Measurements from ENCODE around the gene ERBB4.
A peak's percentile ranks its signal among the peaks of the same experiment; 100 is the strongest.

ERBB4 gene

DNA sequence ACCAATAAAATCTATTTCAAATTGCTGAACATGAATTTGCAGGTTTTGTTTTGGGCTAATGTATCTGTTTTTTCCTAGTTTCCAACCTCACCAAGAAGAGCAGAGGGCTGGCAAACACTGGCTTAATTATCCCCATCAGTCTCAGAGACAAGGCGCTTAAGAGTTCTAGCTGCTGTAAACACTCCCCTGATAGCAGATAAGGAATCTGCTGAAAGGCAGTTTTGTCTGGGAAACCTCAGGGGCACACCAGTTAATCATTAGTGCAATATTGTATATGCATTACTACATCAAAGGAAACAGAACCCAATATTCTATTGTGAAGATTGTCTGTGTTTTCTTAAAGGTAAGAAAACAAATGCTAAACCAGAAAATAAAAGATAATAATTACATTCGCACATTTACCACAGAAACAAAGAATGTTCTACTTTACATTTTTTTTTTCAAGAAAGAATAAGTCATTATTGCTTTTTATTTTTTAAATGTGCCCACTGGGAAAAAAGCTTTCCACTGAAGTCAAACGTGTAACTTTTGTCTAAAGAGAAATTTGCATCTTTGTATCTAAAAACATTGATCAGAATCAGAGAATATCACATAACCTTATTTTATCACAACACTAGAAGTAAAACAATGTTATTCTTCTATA is 179.1 kb downstream of the ERBB4 start:
- DNase-seq = no peak

DNA sequence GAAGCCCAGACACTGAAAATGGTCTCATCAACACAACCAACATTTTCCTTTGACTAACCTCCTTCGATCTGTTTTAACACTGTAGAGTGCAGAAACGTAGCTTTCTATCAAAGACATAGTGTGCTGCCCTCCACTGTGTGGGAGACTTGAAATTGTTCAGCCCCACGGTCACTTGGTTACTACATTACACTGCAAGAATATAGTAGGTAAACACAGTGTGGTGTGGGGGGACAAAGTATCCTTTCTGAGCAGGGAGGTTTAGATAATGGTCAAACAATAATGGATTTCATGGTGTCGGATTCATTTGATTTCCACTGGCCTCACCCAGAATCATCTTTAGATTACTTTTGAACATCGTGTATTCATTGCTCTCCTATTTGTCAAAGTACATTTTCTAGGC is 181.0 kb downstream of the ERBB4 start:
- DNase-seq = no peak

DNA sequence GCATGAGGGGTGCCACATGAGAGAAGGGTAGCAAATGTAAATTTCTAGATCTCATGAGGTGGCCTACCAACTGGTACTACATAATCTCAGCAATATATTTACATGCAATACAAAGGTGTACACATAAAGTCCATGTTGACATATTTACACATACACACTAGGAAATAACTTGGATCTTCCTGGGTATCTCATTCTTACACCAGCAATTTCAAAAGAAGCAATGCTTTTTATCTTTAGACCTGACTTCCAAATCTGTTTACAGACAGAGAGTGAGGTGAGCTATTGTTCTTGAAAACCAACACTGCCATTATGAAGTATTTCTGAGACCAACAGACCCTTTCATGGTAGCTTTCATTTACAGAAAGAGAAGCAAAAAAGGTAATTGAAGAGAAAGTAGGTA is 184.2 kb downstream of the ERBB4 start:
- DNase-seq = no peak

DNA sequence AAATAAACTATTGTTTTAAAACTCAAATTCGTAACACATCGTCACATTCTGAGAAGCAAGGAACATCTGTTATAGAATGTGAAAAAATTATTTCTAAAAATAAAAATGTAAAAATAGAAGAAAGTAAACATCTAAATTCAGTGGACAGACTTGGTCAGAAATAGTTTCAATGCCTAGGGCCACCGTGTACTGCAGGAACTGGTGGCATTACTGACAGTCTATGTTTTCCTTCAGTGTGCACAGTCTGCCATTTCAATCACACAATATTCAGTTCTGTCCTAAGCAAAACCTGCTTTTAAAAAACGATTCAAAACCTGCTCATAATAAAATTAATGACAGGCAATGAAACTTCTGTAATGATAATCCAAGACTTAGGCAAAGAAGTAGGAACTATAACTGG is 190.1 kb downstream of the ERBB4 start:
- no peak for DNase-seq

DNA sequence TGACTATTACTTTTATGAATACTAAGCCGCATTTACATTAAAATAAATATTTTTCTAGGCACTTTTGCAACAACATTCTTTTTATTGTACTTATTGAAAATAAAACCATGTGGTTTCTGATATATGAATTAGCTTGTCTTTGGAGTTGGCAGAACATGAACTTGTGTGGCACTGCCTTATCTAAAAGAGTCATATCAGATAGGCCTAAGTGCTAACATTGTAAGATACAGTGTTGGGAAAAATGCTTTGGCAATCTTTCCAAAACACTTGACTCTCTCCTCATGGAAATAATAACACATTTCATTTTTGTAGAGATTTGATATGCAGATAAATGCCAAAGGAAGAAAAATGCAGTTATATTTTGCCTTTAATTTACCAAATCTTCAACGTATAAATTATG is 191.7 kb downstream of the ERBB4 start:
- DNase-seq = no peak

DNA sequence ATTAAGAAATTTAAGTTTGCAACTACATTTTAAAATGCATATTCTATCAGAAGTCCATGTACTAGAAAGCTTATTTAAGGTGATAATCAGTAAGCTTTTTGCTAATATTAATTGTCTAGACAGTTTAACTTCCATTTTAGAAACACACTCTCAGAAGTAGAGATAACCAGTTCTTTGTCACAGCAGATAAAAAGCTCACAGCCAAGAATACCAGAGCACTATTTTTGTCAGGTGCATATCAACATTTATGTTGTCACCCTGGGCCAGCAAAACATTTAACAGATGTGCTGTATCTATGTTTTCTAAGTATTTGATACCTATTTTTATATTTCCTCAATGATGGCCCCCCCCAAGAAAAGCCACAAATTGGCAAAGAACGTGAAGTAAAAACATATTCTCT is 192.6 kb downstream of the ERBB4 start:
- DNase-seq = no peak

DNA sequence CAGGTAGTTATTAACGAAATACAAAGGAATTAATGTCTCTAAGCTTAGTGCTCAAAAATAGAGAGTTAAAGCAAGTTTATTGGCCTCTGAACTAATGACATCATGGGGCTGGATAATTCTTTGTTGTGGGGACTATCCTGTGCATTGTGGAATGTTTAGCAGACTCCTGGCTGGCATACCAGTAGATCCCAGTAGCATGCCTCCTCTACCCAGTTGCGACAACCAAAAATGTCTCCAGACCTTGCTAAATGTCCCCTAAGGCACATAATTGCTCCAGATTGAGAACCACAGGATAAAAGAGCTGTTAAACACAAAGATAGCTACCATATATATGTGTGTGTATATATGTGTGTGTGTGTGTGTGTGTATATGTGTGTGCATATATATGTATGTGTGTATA is 194.5 kb downstream of the ERBB4 start:
- no peak for DNase-seq

DNA sequence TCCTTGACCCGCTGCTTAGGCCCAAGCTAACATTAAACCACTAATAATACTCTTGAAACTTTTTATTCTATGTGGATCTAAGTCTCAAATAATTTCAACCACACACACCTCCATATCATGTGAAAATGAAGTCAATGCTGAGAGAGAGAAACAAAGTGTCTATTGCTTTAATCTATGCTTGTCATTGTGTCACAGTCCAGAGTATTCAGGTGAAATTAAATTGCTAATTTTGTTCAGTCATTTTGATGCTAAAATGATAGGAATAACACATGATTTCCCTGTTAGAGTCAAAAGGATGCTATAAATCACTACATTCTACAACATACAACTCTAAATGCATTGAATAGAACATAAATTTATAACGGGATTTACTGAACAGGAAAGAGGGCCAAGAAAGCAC is 195.4 kb downstream of the ERBB4 start:
- DNase-seq = no peak

DNA sequence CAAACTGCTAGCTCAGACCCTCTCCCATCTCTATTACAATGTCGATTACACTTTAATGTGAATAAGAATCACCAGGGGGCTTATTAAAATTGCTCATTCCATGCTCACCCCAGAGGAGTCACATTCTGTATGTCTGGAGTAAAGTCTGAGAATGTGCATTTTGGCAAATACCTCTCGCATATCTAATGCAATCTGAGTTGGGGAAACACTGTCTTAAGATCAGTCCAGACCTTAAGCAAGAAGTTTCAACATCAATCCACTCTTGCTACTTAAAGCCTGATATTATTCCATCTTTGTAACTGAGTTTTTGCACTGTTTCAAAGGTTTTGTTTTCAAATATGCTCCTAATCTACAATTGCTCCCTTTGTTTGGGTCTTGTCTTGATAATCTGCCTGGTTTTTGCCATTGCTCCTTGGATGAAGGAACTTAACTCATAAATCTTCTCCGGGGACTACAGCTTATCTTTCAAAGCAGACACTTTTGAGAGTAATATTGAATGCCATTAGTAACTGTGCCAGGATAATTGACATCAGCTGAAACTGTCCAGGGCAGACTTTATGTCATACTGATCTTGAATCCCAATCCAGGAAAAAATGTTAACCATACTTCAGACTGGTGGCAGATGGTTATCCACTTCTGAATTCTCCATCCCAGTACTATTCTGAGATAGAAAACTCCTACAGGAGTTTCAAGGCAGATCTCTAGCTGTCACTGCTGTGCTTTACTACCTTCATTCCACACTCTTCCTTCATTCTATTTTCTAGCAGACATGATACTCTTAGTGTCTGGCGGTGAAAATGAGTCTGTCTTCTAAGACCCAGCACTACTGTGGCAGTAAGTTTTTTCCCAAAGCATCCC is 200.9 kb downstream of the ERBB4 start:
- no peak for DNase-seq

DNA sequence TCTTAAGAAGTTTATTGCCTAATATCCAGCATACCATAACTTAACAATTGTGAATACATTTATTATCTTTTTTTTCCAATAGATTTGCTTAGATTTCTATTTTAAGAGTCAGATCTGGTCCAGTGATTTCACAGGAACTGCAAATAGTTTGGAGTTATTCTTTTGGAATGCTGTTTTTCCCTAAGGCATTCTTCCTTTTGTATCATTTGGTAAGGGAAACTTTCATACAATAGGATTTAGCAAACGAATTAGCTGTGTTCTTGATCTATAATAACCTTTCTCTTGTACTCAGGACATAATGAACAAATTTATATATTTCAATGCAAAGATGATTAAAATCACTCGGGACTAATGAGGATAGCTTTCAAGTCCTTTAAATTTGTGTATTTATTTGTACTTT is 201.6 kb downstream of the ERBB4 start:
- no peak for DNase-seq

DNA sequence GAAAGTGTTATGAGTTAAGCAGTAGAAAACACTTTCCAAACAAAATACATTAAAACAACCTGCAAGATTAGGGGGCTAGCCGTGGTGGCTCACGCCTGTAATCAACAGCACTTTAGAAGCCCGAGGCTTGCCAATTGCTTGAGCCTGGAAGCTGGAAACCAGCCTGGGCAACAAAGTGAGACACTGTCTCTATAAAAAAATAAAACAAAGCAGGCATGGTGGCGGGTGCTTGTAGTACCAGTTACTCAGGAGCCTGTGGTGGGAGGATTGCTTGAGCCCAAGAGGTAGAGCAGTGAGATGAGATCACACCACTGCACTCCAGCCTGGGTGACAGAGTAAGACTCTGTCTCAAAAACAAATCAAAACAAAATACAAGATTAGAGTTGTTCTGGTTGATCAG is 208.3 kb downstream of the ERBB4 start:
- DNase-seq = no peak

DNA sequence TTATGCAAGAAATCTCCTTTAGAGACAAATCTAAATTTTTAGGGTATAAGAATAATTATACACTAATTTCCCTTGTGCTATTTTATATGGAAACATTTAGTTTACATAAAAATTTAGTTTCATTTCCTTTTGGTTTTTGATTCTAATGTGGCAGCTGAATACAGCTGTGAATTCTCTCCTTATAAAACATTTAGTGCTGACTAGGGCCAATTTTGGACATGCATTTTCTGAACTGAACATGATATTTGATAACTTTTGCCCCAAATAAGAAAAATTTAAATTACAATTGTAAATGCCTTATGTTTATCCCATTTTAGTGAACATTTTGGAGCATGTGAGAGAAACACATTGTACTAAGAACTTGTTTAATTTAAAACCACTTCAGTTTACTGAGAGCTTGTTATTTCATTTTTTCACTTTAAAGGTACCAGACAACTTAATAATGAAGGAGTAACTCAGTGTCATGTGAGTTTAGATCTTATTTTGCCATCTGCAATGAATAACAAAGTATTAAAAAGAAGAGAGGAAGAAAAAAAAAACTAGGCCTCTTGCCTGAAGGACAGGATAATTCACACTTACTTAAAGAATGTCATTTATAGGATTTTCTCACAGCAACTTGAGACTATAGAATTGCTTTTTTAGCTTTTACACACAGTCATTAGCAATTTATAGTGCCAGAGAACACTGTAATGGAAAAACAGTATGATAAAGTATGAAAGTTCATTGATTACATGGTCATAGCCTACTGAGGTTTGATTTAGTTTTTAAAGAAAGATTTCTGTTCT is 209.7 kb downstream of the ERBB4 start:
- no peak for DNase-seq

DNA sequence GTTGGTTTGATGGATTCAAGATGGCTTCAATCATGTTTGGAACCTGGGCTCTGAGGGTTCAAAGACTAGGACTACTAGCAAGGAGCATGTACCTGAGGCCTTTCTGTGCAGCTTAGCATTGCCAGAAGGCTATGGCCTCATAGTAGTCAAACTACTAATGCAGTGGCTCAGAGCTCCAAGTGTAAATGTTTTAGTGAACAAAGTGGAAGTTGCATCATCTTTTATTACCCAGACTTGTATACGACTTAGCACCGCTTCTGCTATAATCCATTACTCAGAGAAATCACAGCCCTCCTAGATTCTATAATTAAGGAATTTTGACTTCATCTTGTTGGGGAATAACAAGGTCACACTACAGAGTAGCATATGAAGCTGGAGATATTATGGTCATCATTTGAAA is 210.5 kb downstream of the ERBB4 start:
- no peak for DNase-seq

DNA sequence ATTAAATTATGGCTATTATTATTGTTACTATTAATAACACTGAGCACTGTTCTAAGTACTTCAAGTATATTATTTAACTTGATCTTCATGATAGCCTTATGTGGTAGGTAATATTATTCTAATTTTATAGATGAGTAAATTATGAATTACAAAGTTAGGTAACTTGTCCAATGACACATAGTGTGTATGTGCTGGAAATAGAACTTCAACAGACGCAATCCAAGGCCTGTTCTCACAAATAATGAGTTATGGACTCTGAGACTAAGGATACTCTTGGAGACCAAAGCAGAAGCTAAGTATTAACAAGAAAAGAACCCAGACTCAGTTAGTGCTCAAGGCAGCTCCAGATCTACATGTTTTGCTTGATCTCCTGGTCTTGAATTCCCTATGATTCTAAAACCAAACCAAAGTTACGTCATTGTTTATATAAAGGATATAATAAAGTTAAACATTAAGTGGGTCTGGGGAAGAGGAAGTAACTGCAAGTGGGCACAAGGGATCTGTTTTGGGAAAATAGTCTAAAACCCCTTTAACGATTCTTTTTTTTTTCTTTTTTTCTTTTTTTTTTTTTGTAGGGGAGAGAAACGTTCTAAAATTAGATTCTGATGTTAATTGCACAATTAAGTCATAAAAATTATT is 211.3 kb downstream of the ERBB4 start:
- DNase-seq = no peak

DNA sequence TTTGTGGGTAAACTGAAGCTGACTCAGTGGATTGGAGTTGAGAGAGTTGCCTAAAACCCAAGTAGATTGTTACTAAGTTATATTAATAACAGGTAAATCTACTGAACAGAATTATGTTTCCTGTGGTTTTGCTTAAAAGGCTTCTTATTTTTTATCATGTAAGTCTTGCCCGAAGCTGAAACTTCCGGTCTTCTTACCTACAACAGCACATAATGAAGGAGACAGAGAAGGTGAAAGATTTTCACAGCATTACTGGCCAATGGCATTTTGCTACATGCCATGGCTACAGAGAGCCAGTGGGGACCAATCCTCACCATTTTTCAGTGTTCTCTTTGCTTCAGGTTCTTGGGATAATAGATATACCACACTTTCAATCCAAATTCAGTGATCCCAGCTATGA is 220.0 kb downstream of the ERBB4 start:
- DNase-seq = no peak

DNA sequence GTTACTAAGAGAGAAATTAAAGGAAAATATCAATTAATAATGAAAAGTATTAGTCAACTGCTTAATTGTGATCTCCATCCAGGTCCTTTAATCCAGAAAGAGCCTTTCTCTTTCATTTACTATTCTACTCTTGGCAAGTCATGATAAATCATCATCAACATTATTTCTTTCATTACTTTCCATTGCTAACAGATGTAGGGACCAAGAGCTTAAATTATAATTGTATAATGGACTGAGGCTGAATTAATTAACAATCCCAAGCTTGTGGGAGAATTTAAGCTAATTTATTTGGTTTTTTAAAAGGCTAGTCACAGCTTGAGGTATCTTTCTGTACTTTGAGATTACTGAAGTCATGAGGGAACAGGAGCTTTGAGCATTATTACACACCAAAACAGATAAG is 223.9 kb downstream of the ERBB4 start:
- no peak for DNase-seq

DNA sequence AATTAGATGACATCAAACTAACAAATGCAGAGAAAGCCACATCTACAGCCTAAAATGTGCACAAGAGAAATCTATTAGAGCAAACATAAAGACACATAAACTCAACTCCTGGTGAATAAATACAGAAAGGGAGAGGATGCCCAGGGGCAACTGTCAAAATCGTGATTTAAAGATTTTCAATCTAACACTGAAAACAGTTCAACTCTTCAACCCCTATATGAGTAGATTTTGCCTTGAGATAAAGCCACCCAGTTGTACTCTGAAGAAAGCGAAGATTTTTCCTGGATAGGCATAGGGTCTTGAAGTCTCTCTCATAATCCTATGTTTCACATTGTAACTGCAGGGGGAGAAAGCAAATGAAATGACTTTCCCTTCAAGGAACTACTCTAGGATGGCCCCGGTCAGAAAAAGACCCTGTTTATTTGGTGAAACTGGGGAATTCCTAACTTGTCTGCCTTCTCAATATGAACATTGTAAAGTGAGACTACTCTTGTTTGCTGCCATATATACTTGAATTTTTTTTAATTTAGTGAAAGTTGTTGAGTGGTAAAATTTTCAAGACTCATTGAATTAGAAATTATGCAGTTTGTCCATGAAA is 226.7 kb downstream of the ERBB4 start:
- DNase-seq = no peak

DNA sequence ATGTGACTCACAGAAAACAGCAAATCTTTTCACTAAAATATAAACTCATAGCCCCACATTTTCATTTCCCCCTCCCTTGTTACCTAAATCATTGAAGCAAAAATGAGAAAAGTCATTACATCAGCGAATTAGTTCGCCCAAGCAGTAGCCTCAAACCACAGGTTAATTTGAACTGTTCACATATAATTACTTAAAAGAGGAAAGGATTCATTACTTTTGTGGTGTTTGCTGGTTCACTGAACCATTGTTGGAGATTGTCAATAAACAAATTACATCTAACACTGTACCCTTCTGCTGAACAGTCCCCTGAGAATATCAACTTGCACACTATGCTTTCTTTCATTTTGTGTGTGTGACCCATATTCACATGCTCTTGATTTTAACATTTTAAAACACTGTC is 238.7 kb downstream of the ERBB4 start:
- DNase-seq = no peak

DNA sequence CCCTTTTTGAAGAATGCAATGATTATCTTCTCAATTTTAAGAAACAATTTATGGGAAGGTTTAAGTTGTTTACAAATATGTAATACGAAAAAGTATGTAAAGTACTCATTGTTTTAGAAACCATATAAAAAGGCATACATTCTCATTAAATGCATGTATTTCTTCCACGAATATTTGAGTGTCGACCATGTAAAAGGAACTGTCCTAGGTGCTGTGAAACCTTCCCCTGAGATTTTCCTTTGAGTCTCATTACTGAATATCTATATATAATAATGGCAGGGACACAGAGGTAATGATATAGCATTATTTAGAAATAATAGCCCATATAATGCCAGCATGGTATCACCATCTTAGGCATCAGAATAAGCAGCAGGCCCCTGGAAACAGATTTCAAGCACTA is 239.3 kb downstream of the ERBB4 start:
- DNase-seq = no peak

DNA sequence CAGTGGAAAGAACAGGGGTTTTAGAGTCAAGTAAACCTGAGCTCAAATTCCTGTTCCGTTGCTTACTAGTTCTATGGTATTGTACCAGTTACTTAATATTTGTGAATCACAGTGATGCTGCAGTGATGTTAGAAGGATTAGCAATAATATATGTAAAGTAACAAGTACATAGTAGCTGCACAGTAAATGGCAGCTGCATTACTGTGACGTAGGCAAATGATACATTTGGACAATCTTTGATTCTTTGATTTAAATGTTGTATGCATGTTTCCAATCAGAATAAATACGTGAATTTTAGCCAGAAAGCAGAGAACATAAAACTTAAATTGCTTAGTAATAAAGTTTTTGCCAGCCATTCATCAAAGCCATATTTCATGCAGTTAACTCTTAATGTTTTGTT is 243.0 kb downstream of the ERBB4 start:
- DNase-seq = no peak

DNA sequence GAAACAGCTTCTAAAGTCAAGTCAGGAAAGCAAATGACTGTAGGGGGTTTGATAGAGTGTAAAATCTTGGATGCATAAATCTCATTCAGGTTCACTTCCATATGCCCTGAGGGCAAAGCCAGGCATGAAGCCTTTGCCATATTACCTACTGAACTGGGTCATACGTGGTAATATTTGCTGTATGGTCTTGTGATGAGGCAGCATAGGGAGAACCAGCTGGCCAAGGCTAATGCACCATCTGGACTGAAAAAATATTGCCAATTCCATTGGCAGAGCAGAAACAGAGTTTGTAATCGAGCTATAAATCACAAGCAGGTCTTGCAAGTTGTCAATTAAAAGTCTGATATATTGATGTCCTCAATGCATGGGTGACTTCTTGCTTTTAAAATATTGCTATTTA is 243.8 kb downstream of the ERBB4 start:
- peak; percentile 47 to 51 for DNase-seq

DNA sequence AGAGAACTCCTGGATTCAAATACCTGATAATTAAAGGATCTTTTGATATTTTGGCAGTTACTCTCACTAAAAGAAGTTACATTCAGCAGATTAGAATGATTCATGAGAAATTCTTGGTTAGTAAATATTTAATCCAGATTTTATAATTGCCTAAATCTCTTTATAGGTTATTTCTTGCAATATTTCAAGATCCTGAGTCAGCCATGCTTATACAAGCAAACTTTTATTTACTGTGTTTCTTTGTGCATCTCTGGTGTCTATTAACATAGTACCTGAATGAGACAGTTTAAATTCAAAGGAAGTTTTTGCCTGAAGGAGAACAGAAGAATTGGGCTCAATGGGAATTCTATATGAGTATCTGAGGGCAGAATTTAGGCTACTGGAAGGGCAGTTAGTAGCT is 249.3 kb downstream of the ERBB4 start:
- no peak for DNase-seq

DNA sequence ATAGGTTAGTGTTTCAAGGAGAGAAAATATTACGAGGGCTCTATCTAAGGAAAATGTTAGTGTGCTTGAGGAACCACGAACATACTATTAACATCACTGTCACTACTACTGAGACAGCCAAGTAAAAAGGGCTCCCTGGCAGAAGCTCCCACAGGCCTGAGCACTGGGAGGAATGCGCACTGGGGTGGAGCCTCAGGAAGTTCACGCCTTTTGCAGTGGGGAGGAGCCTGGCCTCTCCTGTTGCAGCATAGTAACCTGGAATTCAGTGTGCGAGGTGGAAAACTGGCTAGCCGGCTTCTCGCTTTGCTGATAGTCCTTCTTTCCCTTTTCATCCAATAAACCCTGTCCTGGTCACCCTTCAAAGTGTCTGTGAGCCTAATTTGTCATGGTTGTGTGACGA is 250.3 kb downstream of the ERBB4 start:
- DNase-seq = no peak
